Measurements from ENCODE around the gene TPST2.
"Not testable (repeated sequence)": the region's sequence is repeated elsewhere in the genome, so short reads cannot be mapped to it uniquely, and the experiment has no call there.

The TPST2 gene

DNA sequence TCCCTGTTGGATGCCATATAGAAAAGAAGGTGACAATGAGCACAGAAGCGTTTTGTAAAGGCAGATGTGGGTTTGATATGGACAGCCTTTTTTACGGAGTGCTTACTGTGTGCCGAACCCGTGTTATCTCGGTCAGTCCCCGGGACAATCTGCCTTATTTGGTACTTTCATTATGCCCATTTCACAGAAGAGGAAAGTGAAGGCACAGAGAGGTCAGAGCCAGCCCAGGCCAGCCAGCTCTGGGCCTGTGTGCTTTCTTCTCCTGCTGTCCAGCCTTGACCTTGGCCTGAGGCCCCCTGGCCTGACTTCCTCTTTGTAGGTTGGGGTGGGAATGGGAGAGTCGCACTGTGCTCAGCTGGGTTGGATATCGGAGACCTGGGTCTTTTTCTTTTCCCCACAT is 28.5 kb upstream of the TPST2 start:
- ChIA-PET CTCF (no interaction called here), POLR2A (no interaction called here)
- DNase-seq (ENCODE audit: extremely low spot score): no peak
- TF ChIP-seq CTCF (IDR thresholded peaks at IDR 0.05; ENCODE audit: control extremely low read depth, extremely low read depth, low read depth, missing control alignments): no peak

DNA sequence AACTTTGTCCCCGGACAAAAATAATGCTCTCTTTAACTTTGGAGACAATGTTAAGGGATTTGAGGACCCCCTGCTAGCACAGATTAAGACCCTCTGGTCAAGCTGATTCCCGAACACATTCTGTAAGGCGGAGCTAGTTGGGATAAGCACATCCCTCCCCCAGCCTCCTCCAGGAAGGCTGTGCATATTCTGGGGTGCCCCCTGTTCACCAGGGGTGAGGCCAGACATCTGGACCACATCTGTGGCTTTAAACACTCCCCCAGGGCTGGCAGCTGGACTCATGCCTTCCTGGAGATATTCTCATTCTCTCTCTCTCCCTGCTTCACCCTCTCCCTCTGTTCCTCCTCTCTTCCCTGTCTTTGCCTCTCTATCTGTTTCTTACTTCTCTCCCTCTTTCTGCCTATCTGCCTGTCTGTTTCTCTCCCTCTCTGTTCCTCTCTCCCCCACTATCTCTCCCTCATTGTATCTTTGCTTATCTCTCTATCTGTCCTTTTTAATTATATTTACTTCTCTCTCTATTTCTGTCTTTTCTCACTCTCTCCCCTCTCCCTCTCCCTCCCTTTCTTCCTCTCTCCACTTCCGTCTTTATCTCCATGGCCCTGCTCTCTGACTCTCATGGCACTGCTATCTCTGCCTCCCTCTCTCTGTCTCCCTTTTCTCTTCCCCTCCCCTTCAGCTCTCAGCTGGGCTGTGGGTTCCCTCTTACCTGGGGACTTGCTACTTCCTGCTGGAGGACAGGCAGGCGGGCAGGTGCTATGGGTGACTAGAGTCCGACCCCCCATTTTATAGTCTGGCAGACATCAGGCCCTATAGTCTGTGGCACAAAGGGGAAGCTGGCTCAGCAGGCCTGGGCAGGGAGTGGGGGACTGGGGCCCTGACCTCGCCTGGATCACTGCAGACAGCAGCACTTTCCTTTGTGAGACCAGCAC is 27.6 kb upstream of the TPST2 start, which contains the start of gene CRYBB1:
TSS of gene CRYBB1 (minus strand) at position 757 of the 929 bp plus-strand sequence. CDS start 1,708 bp downstream, outside the sequence.
- POLR2A ChIA-PET: no interaction called here
- DNase-seq (ENCODE audit: extremely low spot score): no peak
- CTCF ChIA-PET: no interaction called here
- TF ChIP-seq CTCF (IDR thresholded peaks at IDR 0.05; ENCODE audit: control extremely low read depth, extremely low read depth, low read depth, missing control alignments): no peak

- DNase-seq (ENCODE audit: extremely low spot score): no peak
- POLR2A ChIA-PET: no interaction called here
- no peak for TF ChIP-seq CTCF (IDR thresholded peaks at IDR 0.05; ENCODE audit: control extremely low read depth, extremely low read depth, low read depth, missing control alignments)
- CTCF ChIA-PET: no interaction called here
Observed at GRCh38 chr22:26616650-26617049, 26.7 kb upstream of the TPST2 start.

GRCh38 chr22:26615830-26616435 is 26.0 kb upstream of the TPST2 start:
- CTCF ChIA-PET: no interaction called here
- no peak for TF ChIP-seq CTCF (IDR thresholded peaks at IDR 0.05; ENCODE audit: control extremely low read depth, extremely low read depth, low read depth, missing control alignments)
- POLR2A ChIA-PET: no interaction called here
- DNase-seq (ENCODE audit: extremely low spot score): no peak

GRCh38 chr22:26615149-26615548 is 25.2 kb upstream of the TPST2 start:
- DNase-seq (ENCODE audit: extremely low spot score): peak; percentile 64
- POLR2A ChIA-PET: no interaction called here
- TF ChIP-seq CTCF (IDR thresholded peaks at IDR 0.05; ENCODE audit: control extremely low read depth, extremely low read depth, low read depth, missing control alignments): no peak
- CTCF ChIA-PET: no interaction called here

- ChIA-PET POLR2A (no interaction called here), CTCF (no interaction called here)
- TF ChIP-seq CTCF (IDR thresholded peaks at IDR 0.05; ENCODE audit: control extremely low read depth, extremely low read depth, low read depth, missing control alignments): no peak
- DNase-seq (ENCODE audit: extremely low spot score): no peak
Observed at GRCh38 chr22:26614322-26614721, 24.4 kb upstream of the TPST2 start.

- DNase-seq (ENCODE audit: extremely low spot score); CTCF ChIA-PET; POLR2A ChIA-PET: not testable (repeated sequence)
Observed at GRCh38 chr22:26613753-26614152, 23.8 kb upstream of the TPST2 start.

Data from GM10248 (cell line).